NCI-H748 treated with DMSO at 0.1 percent for 48 hours (cell line): Measurements from ENCODE around the gene PTPRR.

ENCODE experiments used
- DNase-seq: peaks from one replicate; lab custom pipeline; 2025; lab: John Stamatoyannopoulos, UW

Gene PTPRR

GRCh38 chr12:70920251-70920851 lies at the start of gene PTPRR:
PTPRR (minus strand) TSS chr12:70920738; CDS start chr12:70920390, 348 bp downstream.
- DNase-seq, result peak; percentile 43

GRCh38 chr12:70966996-70967790 lies 46.7 kb upstream of the PTPRR start:
- DNase-seq, result no peak

GRCh38 chr12:70966046-70966445 lies 45.5 kb upstream of the PTPRR start:
- DNase-seq, result no peak

- no peak for DNase-seq
Measured at GRCh38 chr12:70964867-70965510, 44.5 kb upstream of the PTPRR start.

- no peak for DNase-seq
Measured at GRCh38 chr12:70963081-70963660, 42.6 kb upstream of the PTPRR start.

- DNase-seq, result no peak
Measured at GRCh38 chr12:70962226-70962794, 41.8 kb upstream of the PTPRR start.

- no peak for DNase-seq
Measured at GRCh38 chr12:70960484-70960883, 39.9 kb upstream of the PTPRR start.

- DNase-seq, result no peak
Measured at GRCh38 chr12:70955415-70955814, 34.9 kb upstream of the PTPRR start.

- no peak for DNase-seq
Measured at GRCh38 chr12:70950451-70950850, 29.9 kb upstream of the PTPRR start.

- DNase-seq, result no peak
Measured at GRCh38 chr12:70948976-70949336, 28.4 kb upstream of the PTPRR start.

- no peak for DNase-seq
Measured at GRCh38 chr12:70948236-70948975, 27.9 kb upstream of the PTPRR start.

- no peak for DNase-seq
Measured at GRCh38 chr12:70936203-70936813, 15.8 kb upstream of the PTPRR start.

- DNase-seq, result no peak
Measured at GRCh38 chr12:70933133-70933532, 12.6 kb upstream of the PTPRR start.

- no peak for DNase-seq
Measured at GRCh38 chr12:70929029-70929428, 8.5 kb upstream of the PTPRR start.

- DNase-seq, result no peak
Measured at GRCh38 chr12:70928071-70928470, 7.5 kb upstream of the PTPRR start.

GRCh38 chr12:70927356-70927755 lies 6.8 kb upstream of the PTPRR start:
- DNase-seq, result no peak

GRCh38 chr12:70925539-70925938 lies 5.0 kb upstream of the PTPRR start:
- DNase-seq, result no peak

GRCh38 chr12:70920891-70921290 lies 353 bp upstream of the PTPRR start:
- DNase-seq, result no peak

- DNase-seq, result peak; percentile 26
Measured at GRCh38 chr12:70919597-70920035, 922 bp downstream of the PTPRR start.

- DNase-seq, result no peak
Measured at GRCh38 chr12:70919176-70919575, 1.4 kb downstream of the PTPRR start.

- no peak for DNase-seq
Measured at GRCh38 chr12:70918321-70918720, 2.2 kb downstream of the PTPRR start.
